GM06990 (cell line): Measurements from ENCODE around the gene GHR.

Source experiments
- DNase-seq: peaks from one replicate; pipeline ENCODE4 v3.0.0-alpha.2; 2011; ENCODE audit not compliant: insufficient read length; ENCODE audit errors: extremely low read depth
- H3K27me3 ChIP-seq: replicated peaks from 2 replicates; pipeline ENCODE4 v1.6.0; 2011; ENCODE audit warnings: low read length; ENCODE audit not compliant: control insufficient read depth, insufficient read depth
- H3K36me3 ChIP-seq: 2 replicates; pipeline ENCODE4 v1.5.1; 2011; ENCODE audit warnings: low read length; ENCODE audit not compliant: control insufficient read depth, insufficient read depth
- H3K4me3 ChIP-seq: replicated peaks from 2 replicates; pipeline ENCODE4 v1.5.1; 2011; ENCODE audit warnings: low read depth, mild to moderate bottlenecking, control low read depth, low read length
- CTCF ChIP-seq: IDR thresholded peaks from 2 replicates; pipeline ENCODE4 v1.5.1; 2011; ENCODE audit warnings: low read length, control low read depth, mild to moderate bottlenecking, inconsistent platforms; ENCODE audit not compliant: insufficient read depth, poor library complexity, severe bottlenecking

The GHR gene

GRCh38 chr5:42516282-42517042, 93.2 kb downstream of the GHR start:
- no peaks in the 10 kb centered on the region for H3K27me3 ChIP-seq
- no peak for TF ChIP-seq CTCF
- H3K4me3 ChIP-seq = no peak overlapping the region
- no peaks in the 10 kb centered on the region for H3K36me3 ChIP-seq
- DNase-seq = no peak

- TF ChIP-seq CTCF = no peak
- H3K4me3 ChIP-seq = no peak overlapping the region
- H3K27me3 ChIP-seq = no peaks in the 10 kb centered on the region
- no peaks in the 10 kb centered on the region for H3K36me3 ChIP-seq
- no peak for DNase-seq
These were observed 93.9 kb downstream of the GHR start for GRCh38 chr5:42517164-42517563.

DNA sequence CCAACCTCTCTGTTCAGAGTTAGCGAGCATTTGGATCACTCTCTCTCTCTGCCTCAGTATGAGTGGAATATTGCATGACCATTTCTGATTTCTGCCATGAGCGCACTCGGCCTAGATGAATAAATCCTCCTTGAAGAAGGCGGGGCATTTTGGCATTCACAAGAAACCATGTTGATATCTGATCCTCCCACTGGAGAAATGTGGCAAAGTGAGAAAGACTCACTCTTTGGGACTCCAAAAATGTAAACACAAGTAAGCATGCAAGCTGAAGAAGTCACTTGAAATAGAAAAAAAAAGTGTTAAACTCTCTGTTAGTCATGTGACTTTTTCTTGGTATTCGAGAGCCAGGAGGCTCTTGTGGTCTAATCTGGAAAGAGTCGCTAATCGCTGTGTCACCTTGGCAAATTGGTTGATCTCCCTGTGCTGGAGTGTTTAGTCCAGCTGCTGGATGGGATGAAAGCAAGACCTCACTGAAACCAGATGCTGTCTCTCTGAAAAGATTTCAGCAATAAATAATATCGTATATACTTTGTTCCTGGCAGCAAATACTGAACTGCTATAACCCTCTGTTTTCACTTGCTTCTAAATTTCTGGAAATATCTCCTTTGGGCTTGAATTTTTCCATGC, 95.5 kb downstream of the GHR start:
- H3K36me3 ChIP-seq = no peaks in the 10 kb centered on the region
- no peak overlapping the region for H3K4me3 ChIP-seq
- TF ChIP-seq CTCF = no peak
- H3K27me3 ChIP-seq = no peaks in the 10 kb centered on the region
- DNase-seq = no peak

GRCh38 chr5:42520203-42520602, 97.0 kb downstream of the GHR start:
- no peak for DNase-seq
- H3K27me3 ChIP-seq = no peaks in the 10 kb centered on the region
- no peak for TF ChIP-seq CTCF
- H3K36me3 ChIP-seq = no peaks in the 10 kb centered on the region
- no peak overlapping the region for H3K4me3 ChIP-seq

- DNase-seq = no peak
- Histone ChIP-seq H3K27me3 (no peaks in the 10 kb centered on the region), H3K4me3 (no peak overlapping the region), H3K36me3 (no peaks in the 10 kb centered on the region)
- no peak for TF ChIP-seq CTCF
These were observed 97.7 kb downstream of the GHR start for GRCh38 chr5:42520957-42521356.
